ENCODE results near the gene MUCL3. TPM values are rescaled to one million over a fixed set of nuclear protein-coding genes. Genes with fewer than 3 reads are reported as not detected.
A peak's percentile ranks its signal among the peaks of the same experiment; 100 is the strongest.

MUCL3 gene
- total RNA-seq, 1 donor from 2014 or later, result 3.5 TPM

- peak overlapping the region; percentile 41 for H3K4me3 Mint-ChIP-seq
- TF ChIP-seq, protein P1, sequence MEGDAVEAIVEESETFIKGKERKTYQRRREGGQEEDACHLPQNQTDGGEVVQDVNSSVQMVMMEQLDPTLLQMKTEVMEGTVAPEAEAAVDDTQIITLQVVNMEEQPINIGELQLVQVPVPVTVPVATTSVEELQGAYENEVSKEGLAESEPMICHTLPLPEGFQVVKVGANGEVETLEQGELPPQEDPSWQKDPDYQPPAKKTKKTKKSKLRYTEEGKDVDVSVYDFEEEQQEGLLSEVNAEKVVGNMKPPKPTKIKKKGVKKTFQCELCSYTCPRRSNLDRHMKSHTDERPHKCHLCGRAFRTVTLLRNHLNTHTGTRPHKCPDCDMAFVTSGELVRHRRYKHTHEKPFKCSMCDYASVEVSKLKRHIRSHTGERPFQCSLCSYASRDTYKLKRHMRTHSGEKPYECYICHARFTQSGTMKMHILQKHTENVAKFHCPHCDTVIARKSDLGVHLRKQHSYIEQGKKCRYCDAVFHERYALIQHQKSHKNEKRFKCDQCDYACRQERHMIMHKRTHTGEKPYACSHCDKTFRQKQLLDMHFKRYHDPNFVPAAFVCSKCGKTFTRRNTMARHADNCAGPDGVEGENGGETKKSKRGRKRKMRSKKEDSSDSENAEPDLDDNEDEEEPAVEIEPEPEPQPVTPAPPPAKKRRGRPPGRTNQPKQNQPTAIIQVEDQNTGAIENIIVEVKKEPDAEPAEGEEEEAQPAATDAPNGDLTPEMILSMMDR (conservative IDR thresholded peaks at IDR 0.05), result no peak
These were observed 38.4 kb downstream of the MUCL3 start for GRCh38 chr6:30979141-30979540.

DNA sequence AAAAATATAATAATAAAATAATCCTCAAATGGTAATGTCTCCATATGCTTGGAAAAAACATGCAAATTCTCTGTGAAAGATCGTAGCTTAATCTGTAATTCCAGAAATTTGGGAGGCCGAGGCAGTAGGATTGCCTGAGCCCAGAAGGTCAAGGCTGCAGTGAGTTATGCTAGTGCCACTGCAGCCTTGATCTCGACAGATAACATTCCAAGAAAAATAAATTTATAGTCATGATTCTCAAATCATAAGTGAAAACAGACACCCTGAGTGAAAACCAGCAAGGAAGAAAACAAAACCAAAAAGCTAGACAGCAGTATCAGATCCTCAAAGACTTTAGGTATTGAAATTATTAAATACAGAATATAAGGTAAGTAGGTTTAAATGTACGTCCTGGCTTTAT, 38.9 kb downstream of the MUCL3 start:
- Mint-ChIP-seq H3K27me3 (no peaks in the 10 kb centered on the region), H3K4me1 (ENCODE audit: unreplicated experiment) (peaks cover 33% of the 10 kb centered on the region), H3K36me3 (no peaks in the 10 kb centered on the region), H3K27ac (no peak overlapping the region), H3K9me3 (no peaks in the 10 kb centered on the region), H3K4me3 (no peak overlapping the region)
- TF ChIP-seq, protein P1 (conservative IDR thresholded peaks at IDR 0.05), result no peak
- DNase-seq (ENCODE audit: extremely low spot score, unreplicated experiment), result no peak

More at GRCh38 chr6:30979141-30979540, 38.4 kb downstream of the MUCL3 start:
- DNase-seq (ENCODE audit: extremely low spot score, unreplicated experiment), result no peak
- Mint-ChIP-seq H3K27ac (peak overlapping the region; percentile 87), H3K36me3 (no peaks in the 10 kb centered on the region), H3K9me3 (no peaks in the 10 kb centered on the region), H3K27me3 (no peaks in the 10 kb centered on the region), H3K4me1 (ENCODE audit: unreplicated experiment) (peaks cover 33% of the 10 kb centered on the region)

DNA sequence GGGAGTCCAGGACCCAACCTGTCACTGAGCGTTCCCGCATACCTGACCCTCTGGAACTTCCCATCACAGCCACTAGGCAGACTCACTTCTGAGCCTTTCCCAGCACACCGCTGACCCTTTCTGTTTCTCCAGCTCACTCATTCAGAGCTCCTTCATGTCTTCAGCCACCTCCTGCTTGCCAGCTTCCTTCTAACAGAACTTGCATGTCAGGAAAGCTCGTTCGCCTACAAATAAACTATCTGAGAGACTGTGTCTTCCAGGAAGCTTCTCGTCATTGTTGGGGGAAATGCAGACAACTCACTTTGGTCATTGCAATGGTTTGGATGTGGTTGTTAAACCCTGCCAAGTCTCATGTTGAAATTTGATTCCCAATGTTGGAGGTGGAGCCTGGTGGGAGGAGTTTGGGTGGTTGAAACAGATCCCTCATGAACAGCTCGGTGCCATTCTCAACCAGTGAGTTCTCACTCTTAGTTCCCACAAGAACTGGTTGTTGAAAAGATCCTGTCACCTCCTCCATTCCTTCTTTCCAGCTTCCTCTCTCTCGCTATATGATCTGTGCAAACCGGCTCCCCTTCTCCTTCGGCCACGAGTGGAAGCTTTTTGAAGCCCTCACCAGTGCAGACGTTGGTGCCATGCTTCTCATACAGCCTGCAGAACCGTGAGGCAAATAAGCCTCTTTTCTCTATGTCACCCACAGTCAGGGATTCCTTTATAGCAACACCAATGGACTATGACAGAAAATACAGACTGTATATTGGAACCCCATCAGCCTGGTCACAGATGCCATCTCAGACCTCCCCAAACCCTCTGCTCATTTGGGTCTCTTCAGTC, 41.4 kb downstream of the MUCL3 start:
- Mint-ChIP-seq H3K27me3 (peaks cover 2% of the 10 kb centered on the region), H3K36me3 (no peaks in the 10 kb centered on the region), H3K27ac (peak overlapping the region; percentile 26), H3K9me3 (no peaks in the 10 kb centered on the region), H3K4me1 (ENCODE audit: unreplicated experiment) (peaks cover 33% of the 10 kb centered on the region), H3K4me3 (peak overlapping the region; percentile 59)
- DNase-seq (ENCODE audit: extremely low spot score, unreplicated experiment), result no peak
- TF ChIP-seq, protein P1 (conservative IDR thresholded peaks at IDR 0.05), result peak; percentile 61

- Mint-ChIP-seq H3K4me3 (no peak within 1 kb of the TSS), H3K9me3 (no peaks in the 10 kb centered on the region), H3K27ac (peak within 1 kb of the TSS; percentile 59), H3K4me1 (ENCODE audit: unreplicated experiment) (peaks cover 26% of the 10 kb centered on the region), H3K36me3 (no peaks in the 10 kb centered on the region), H3K27me3 (peaks cover 2% of the 10 kb centered on the region)
- DNase-seq (ENCODE audit: extremely low spot score, unreplicated experiment), result no peak
- TF ChIP-seq, protein P1 (conservative IDR thresholded peaks at IDR 0.05), result no peak
These were observed 42.7 kb downstream of the MUCL3 start, which contains the start of gene MUC21 for GRCh38 chr6:30983439-30983838. TSS of gene MUC21 (plus strand) at chr6:30983718. CDS start at chr6:30983959, 241 bp downstream.

- TF ChIP-seq, protein P1 (conservative IDR thresholded peaks at IDR 0.05), result no peak
- H3K4me3 Mint-ChIP-seq, result no peak overlapping the region
- no peaks in the 10 kb centered on the region for H3K36me3 Mint-ChIP-seq
- H3K9me3 Mint-ChIP-seq, result no peaks in the 10 kb centered on the region
- H3K4me1 Mint-ChIP-seq (ENCODE audit: unreplicated experiment), result peaks cover 19% of the 10 kb centered on the region
- H3K27ac Mint-ChIP-seq, result no peak overlapping the region
- H3K27me3 Mint-ChIP-seq, result peaks cover 2% of the 10 kb centered on the region
- DNase-seq (ENCODE audit: extremely low spot score, unreplicated experiment), result no peak
These were observed 44.7 kb downstream of the MUCL3 start for GRCh38 chr6:30985490-30985889.
